GM12872 (cell line): ENCODE results near the gene PRKCG.

Source experiments
- CTCF ChIP-seq: IDR thresholded peaks from 3 replicates; pipeline ENCODE4 v1.5.1; 2011; ENCODE audit warnings: low read depth, mild to moderate bottlenecking, low read length, moderate library complexity; ENCODE audit not compliant: insufficient read depth

The PRKCG gene

GRCh38 chr19:53898636-53899341 lies 16.8 kb downstream of the PRKCG start:
- no peak for TF ChIP-seq CTCF

- no peak for TF ChIP-seq CTCF
Measured at GRCh38 chr19:53900191-53900860, 18.3 kb downstream of the PRKCG start.

- no peak for TF ChIP-seq CTCF
Measured at GRCh38 chr19:53903055-53903680, 21.2 kb downstream of the PRKCG start.

- TF ChIP-seq CTCF: no peak
Measured at GRCh38 chr19:53904909-53905308, 22.9 kb downstream of the PRKCG start.

GRCh38 chr19:53905787-53906186 lies 23.8 kb downstream of the PRKCG start:
- no peak for TF ChIP-seq CTCF

GRCh38 chr19:53906211-53907192 lies 24.5 kb downstream of the PRKCG start:
- peak; percentile 60; the same call in 2 of the 3 replicates for TF ChIP-seq CTCF

GRCh38 chr19:53907193-53907581 lies 25.2 kb downstream of the PRKCG start:
- no peak for TF ChIP-seq CTCF
